ENCODE measurements around the gene ART1. TPM values are rescaled to one million over a fixed set of nuclear protein-coding genes. Genes with fewer than 3 reads are reported as not detected.

Gene ART1
- total and polyA plus RNA-seq, 9 donors, result 2.3 to 6.3 (median 4.1) TPM

DNA sequence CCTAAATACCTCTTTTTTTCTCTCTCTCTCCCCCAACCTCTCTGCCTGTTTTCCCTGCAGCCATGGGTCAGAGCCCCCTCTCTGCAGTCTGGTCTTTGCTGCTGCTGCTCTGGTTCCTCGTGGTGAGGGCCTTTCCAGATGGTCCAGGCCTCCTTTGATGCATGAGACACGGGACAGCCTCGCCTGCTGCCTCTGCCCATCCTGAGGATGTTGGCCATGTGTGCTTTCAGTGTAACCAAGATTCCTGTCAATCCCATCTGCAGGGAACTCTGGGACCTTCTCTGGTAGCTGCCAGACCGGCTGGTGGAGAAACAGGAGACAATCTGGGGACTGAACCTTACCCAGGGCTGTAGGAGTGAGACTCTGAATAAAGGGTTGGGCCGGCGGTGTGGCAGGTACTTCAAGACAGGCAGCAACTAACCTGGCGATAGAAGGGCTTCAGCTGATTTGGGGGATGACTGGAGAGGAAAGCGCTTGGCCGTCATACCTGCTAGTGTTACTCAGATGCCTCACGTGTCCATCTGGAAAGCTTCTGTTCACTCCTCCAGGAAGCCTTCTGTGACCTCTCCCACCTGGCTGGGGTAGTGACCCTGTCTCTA is 19.2 kb downstream of the ART1 start:
- WGBS (ENCODE audit: insufficient coverage), result 84% methylated on average over 9 of the region's 10 CpGs
- H3K9me3 ChIP-seq (replicated peaks; ENCODE audit: control insufficient read depth, low read depth, low read length), result no peaks in the 10 kb centered on the region
- no peak for DNase-seq
- no peak overlapping the region for H3K27ac ChIP-seq (ENCODE audit: low read length)
- no peaks in the 10 kb centered on the region for H3K27me3 ChIP-seq (ENCODE audit: control insufficient read depth, insufficient read depth, low read length)
- H3K4me1 ChIP-seq (ENCODE audit: control insufficient read depth, insufficient read depth, low read length), result no peaks in the 10 kb centered on the region
- peaks cover 38% of the 10 kb centered on the region for H3K36me3 ChIP-seq (ENCODE audit: control insufficient read depth, insufficient read depth, low read length)
- H3K4me3 ChIP-seq (ENCODE audit: low read length), result no peak overlapping the region

GRCh38 chr11:3665336-3666022 is 20.6 kb downstream of the ART1 start:
- Histone ChIP-seq H3K4me3 (ENCODE audit: low read length) (no peak overlapping the region), H3K4me1 (ENCODE audit: control insufficient read depth, insufficient read depth, low read length) (no peaks in the 10 kb centered on the region), H3K27me3 (ENCODE audit: control insufficient read depth, insufficient read depth, low read length) (no peaks in the 10 kb centered on the region), H3K36me3 (ENCODE audit: control insufficient read depth, insufficient read depth, low read length) (peaks cover 51% of the 10 kb centered on the region), H3K27ac (ENCODE audit: low read length) (no peak overlapping the region), H3K9me3 (replicated peaks; ENCODE audit: control insufficient read depth, low read depth, low read length) (no peaks in the 10 kb centered on the region)
- DNase-seq, result no peak
- 78% methylated on average over 3 of the region's 6 CpGs for WGBS (ENCODE audit: insufficient coverage)

DNA sequence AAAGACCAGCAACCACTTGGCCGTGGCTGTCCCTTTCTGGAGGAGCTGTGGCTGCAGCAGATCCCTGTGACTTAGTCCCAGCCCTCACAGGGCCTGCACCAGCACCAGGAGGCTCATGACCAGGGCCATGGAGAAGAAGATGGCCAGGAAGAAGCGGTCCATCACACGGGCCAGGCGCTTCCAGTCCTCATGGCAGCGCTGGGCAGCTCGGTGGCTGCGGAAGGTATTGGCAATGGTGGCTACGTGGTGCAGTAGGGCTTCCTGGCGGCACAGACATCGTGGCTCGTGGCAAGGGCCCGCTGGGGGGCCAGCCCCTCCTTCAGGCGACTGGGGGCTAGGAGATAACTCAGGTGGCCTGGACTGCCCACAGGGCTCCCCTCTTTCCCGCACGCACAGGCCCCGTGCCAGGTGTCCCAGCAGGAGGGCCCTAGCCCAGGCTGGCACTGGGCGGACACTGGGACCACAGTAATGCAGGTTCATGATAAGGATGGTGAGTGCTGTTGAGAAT is 21.1 kb downstream of the ART1 start:
- Histone ChIP-seq H3K4me3 (ENCODE audit: low read length) (no peak overlapping the region), H3K36me3 (ENCODE audit: control insufficient read depth, insufficient read depth, low read length) (peaks cover 57% of the 10 kb centered on the region)
- 92% methylated on average over 13 of the region's 17 CpGs for WGBS (ENCODE audit: insufficient coverage)

DNA sequence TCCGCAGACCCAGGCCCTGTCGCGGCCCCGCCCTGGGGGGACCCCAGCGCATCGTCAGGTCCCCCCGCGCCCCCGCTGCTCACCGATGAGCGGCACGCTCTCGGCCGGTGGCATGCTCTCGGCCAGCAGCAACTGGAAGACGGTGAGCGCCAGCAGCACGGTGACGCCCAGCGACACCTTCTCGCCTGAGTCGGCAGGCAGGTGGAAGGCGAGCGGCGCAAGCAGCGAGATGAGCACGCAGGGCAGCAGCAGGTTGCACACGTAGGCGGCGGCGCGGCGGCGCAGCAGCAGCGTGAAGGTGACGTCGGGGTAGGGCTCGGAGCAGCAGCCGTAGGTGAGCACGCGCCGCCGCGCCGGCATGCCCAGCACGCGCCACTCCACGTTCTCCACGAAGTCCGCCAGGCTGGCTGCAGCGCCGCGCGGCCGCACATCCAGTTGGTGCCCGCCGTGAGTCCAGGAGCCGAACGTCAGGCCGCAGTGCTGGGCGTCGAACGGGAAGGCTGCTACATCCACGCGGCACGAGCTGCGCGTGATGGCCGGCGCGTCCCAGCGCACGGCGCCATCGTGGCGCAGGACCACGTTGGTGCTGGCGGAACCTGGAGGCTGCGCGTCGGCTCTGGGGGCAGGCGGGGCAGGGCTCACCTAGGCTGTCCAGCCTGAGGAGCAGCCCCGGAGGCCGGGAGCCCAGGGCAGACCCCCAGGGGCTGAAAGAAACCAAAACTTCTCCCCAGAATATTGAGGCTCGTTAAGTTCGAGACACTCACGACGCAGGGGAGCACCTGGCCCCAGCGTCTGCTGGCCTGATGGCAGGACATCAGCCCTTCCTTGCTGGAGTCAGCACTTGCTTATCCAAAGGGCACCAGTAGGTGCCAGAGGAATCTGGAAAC is 22.5 kb downstream of the ART1 start:
- Histone ChIP-seq H3K9me3 (replicated peaks; ENCODE audit: control insufficient read depth, low read depth, low read length) (no peaks in the 10 kb centered on the region), H3K4me1 (ENCODE audit: control insufficient read depth, insufficient read depth, low read length) (no peaks in the 10 kb centered on the region), H3K27ac (ENCODE audit: low read length) (no peak overlapping the region), H3K27me3 (ENCODE audit: control insufficient read depth, insufficient read depth, low read length) (no peaks in the 10 kb centered on the region), H3K36me3 (ENCODE audit: control insufficient read depth, insufficient read depth, low read length) (peaks cover 70% of the 10 kb centered on the region), H3K4me3 (ENCODE audit: low read length) (no peak overlapping the region)
- DNase-seq, result no peak
- 95% methylated on average over 88 of the region's 89 CpGs for WGBS (ENCODE audit: insufficient coverage)

More for the DNA sequence above, 21.1 kb downstream of the ART1 start:
- no peaks in the 10 kb centered on the region for H3K4me1 ChIP-seq (ENCODE audit: control insufficient read depth, insufficient read depth, low read length)
- DNase-seq, result no peak
- no peaks in the 10 kb centered on the region for H3K9me3 ChIP-seq (replicated peaks; ENCODE audit: control insufficient read depth, low read depth, low read length)
- H3K27ac ChIP-seq (ENCODE audit: low read length), result no peak overlapping the region
- H3K27me3 ChIP-seq (ENCODE audit: control insufficient read depth, insufficient read depth, low read length), result no peaks in the 10 kb centered on the region

DNA sequence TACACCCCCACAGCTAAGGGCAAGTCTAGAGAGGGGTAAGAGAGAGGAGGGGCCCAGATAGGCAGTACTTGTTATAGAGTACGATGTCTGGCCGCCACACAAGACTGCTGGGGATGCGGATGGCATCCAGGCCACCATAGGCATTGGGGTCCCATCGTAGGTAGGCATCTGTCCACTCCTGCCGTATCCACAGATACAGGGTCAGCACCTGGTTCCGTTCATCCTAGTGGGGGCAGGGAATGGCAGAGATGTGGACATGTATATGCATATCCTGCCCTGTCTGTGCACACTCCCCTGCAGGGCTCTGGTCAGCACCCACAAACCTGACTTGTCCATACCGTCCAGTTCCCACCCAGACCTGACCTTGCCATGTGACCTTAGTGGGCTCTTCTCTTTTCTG is 24.2 kb downstream of the ART1 start:
- Histone ChIP-seq H3K27me3 (ENCODE audit: control insufficient read depth, insufficient read depth, low read length) (no peaks in the 10 kb centered on the region), H3K4me1 (ENCODE audit: control insufficient read depth, insufficient read depth, low read length) (no peaks in the 10 kb centered on the region), H3K36me3 (ENCODE audit: control insufficient read depth, insufficient read depth, low read length) (peaks cover 76% of the 10 kb centered on the region), H3K27ac (ENCODE audit: low read length) (no peak overlapping the region), H3K9me3 (replicated peaks; ENCODE audit: control insufficient read depth, low read depth, low read length) (no peaks in the 10 kb centered on the region), H3K4me3 (ENCODE audit: low read length) (no peak overlapping the region)
- 91% methylated on average over 6 of the region's 7 CpGs for WGBS (ENCODE audit: insufficient coverage)
- no peak for DNase-seq

- Histone ChIP-seq H3K36me3 (ENCODE audit: control insufficient read depth, insufficient read depth, low read length) (peaks cover 80% of the 10 kb centered on the region), H3K9me3 (replicated peaks; ENCODE audit: control insufficient read depth, low read depth, low read length) (no peaks in the 10 kb centered on the region), H3K27me3 (ENCODE audit: control insufficient read depth, insufficient read depth, low read length) (no peaks in the 10 kb centered on the region), H3K4me1 (ENCODE audit: control insufficient read depth, insufficient read depth, low read length) (no peaks in the 10 kb centered on the region), H3K27ac (ENCODE audit: low read length) (no peak overlapping the region), H3K4me3 (ENCODE audit: low read length) (no peak overlapping the region)
- 90% methylated on average over 2 of the region's 5 CpGs for WGBS (ENCODE audit: insufficient coverage)
- DNase-seq, result no peak
Observed at GRCh38 chr11:3669742-3670183, 24.8 kb downstream of the ART1 start.

DNA sequence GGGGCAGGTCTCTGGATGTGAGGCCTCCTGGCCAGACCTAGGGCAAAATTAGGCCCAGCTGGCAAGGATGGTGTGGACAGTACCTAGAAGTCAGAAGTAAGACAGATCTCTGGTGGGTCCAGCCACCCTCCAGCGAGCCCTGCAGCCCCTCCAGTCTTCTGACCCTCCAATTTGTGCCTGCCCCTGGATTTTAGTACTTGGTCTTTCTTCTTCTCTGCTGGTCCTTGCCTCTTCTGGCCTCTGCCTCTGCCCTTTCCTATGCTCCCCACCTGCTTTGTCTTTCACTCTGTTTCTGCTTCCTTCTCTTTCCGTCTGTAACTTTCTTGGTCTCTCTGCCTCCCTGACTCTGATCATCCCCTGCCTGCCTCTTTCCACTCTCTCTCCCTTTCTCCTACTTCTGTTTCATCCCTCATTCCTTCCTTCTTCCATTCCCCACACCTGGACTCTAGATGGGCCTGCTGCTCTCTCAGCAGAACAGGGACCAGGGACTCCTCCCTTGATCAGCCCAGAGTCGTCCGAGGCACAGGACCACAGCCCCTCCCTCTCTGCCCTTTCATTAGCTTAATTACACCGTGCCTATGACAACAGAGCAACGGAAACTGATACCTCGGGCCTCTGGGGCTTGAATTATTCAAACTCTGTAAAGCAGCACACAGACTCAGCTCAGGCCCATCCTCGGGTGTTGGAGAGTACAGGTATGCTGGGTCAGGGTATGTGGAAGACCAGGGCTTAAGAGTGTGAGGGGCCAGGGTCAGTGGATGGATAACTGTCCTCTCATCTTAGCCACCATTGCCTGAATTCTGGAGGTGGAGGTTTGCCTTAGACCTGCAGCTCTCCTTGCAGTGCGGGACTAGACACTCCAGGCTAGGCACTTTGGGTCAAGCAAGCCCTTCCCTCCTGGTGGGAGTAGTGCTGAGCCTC is 26.7 kb downstream of the ART1 start, which contains the start of gene CHRNA10:
CHRNA10 (minus strand) TSS at position 51 of the 921 bp plus-strand sequence. CDS start 72 bp downstream, outside the sequence.
- no peak within 1 kb of the TSS for H3K4me3 ChIP-seq (ENCODE audit: low read length)
- 53% methylated on average over 4 of the region's 9 CpGs for WGBS (ENCODE audit: insufficient coverage)
- no peaks in the 10 kb centered on the region for H3K9me3 ChIP-seq (replicated peaks; ENCODE audit: control insufficient read depth, low read depth, low read length)
- no peak for DNase-seq
- no peak within 1 kb of the TSS for H3K27ac ChIP-seq (ENCODE audit: low read length)
- no peaks in the 10 kb centered on the region for H3K27me3 ChIP-seq (ENCODE audit: control insufficient read depth, insufficient read depth, low read length)
- H3K4me1 ChIP-seq (ENCODE audit: control insufficient read depth, insufficient read depth, low read length), result no peaks in the 10 kb centered on the region
- H3K36me3 ChIP-seq (ENCODE audit: control insufficient read depth, insufficient read depth, low read length), result peaks cover 81% of the 10 kb centered on the region

DNA sequence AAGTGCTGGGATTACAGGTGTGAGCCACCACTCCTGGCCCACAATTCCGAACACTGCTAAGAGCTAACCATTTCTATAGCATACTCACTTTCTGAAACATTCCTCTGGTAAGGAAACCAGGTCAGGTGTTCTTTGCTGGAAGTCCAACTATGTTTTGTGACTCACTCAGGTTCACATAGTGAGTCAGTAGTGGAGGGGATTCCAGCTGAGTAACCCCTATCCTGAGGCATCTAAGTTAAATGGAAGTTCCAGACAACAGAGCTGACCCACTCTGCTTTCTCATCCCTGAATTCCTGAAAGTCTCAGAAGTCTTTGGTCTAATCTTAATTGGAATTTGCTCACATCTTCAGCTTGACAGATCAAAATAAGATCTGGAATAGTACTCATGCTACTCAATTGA is 29.3 kb downstream of the ART1 start:
- Histone ChIP-seq H3K36me3 (ENCODE audit: control insufficient read depth, insufficient read depth, low read length) (peaks cover 81% of the 10 kb centered on the region), H3K27ac (ENCODE audit: low read length) (no peak overlapping the region), H3K4me3 (ENCODE audit: low read length) (no peak overlapping the region), H3K9me3 (replicated peaks; ENCODE audit: control insufficient read depth, low read depth, low read length) (no peaks in the 10 kb centered on the region), H3K4me1 (ENCODE audit: control insufficient read depth, insufficient read depth, low read length) (no peaks in the 10 kb centered on the region), H3K27me3 (ENCODE audit: control insufficient read depth, insufficient read depth, low read length) (no peaks in the 10 kb centered on the region)
- DNase-seq, result no peak
- WGBS (ENCODE audit: insufficient coverage), result no CpG with 5 or more reads among the region's 1 CpG

- no peaks in the 10 kb centered on the region for H3K4me1 ChIP-seq (ENCODE audit: control insufficient read depth, insufficient read depth, low read length)
- H3K4me3 ChIP-seq (ENCODE audit: low read length), result no peak overlapping the region
- H3K9me3 ChIP-seq (replicated peaks; ENCODE audit: control insufficient read depth, low read depth, low read length), result no peaks in the 10 kb centered on the region
- DNase-seq, result no peak
- H3K36me3 ChIP-seq (ENCODE audit: control insufficient read depth, insufficient read depth, low read length), result peaks cover 75% of the 10 kb centered on the region
- H3K27me3 ChIP-seq (ENCODE audit: control insufficient read depth, insufficient read depth, low read length), result no peaks in the 10 kb centered on the region
- 95% methylated on average over 11 of the region's 11 CpGs for WGBS (ENCODE audit: insufficient coverage)
- H3K27ac ChIP-seq (ENCODE audit: low read length), result no peak overlapping the region
Observed at GRCh38 chr11:3675971-3676370, 31.0 kb downstream of the ART1 start.

Data from muscle of leg (tissue), 11 donors.